Nephron progenitor cell (in vitro differentiated cells): ENCODE measurements around the gene SPPL3.

Experiments used
- DNase-seq: peaks from one replicate; pipeline ENCODE4 v3.0.0; 2021
- H3K27ac Mint-ChIP-seq: 2 replicates; pipeline ENCODE4 v1.8.0; 2021; ENCODE audit warnings: mild to moderate bottlenecking, moderate library complexity, mixed read lengths
- H3K27me3 Mint-ChIP-seq: 2 replicates; pipeline ENCODE4 v1.8.0; 2021; ENCODE audit warnings: mild to moderate bottlenecking, low read depth, mixed read lengths; ENCODE audit not compliant: poor library complexity
- H3K36me3 Mint-ChIP-seq: 2 replicates; pipeline ENCODE4 v1.8.0; 2021; ENCODE audit warnings: low read depth, mixed read lengths
- H3K4me1 Mint-ChIP-seq: 2 replicates; pipeline ENCODE4 v1.8.0; 2021; ENCODE audit warnings: mixed read lengths
- H3K4me3 Mint-ChIP-seq: 2 replicates; pipeline ENCODE4 v1.8.0; 2021; ENCODE audit warnings: mild to moderate bottlenecking, moderate library complexity, mixed read lengths
- H3K9me3 Mint-ChIP-seq: 2 replicates; pipeline ENCODE4 v1.8.0; 2021; ENCODE audit warnings: mild to moderate bottlenecking, moderate library complexity, mixed read lengths
- CTCF ChIP-seq: fragments of 200-600 bp; sonication (generic); IDR thresholded peaks from 2 replicates; pipeline ENCODE4 v1.5.0; 2021; ENCODE audit warnings: antibody characterized with exemption

SPPL3 gene

DNA sequence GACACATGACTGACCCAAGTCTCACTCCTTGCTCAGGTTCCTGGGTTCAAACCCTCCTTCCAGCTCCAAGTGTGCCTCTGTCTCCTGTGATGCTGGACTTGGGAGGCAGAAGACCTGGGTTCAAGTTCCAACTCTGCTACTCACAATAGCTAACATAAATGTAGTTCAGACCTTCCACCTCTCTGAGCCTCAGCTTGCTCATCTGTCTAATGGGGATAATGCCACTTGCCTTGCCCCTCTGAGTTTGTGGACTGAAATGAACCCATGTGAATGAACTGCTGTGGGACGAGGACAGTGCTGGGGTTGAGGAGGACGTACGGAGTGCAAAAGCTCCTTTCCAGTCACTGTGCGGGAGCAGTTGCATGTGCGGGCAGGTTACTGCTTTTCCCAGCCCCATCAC is 137.6 kb downstream of the SPPL3 start:
- Mint-ChIP-seq H3K4me3 (no peak overlapping the region), H3K27me3 (no peaks in the 10 kb centered on the region), H3K9me3 (no peaks in the 10 kb centered on the region), H3K36me3 (peaks cover 84% of the 10 kb centered on the region), H3K27ac (peak overlapping the region; percentile 17), H3K4me1 (peaks cover 32% of the 10 kb centered on the region)
- TF ChIP-seq CTCF: no peak
- no peak for DNase-seq

DNA sequence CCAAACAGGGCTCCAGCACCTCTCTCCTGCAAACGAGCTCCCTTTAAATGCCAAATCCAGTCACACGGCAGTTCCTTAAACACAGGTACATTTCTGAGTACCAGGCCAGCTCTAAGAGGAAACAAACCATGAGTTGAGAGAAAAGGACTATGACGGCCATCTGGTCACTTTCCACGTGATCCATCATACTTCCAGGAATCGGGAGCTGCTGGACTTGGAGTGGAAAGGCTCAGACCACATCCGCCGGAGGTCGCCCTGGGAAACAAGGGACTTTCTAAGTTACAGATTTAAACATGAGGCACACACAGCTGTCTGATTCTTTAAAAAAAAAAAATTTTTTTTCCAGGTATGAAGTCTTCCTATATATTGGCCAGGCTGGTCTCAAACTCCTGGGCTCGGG is 139.3 kb downstream of the SPPL3 start:
- Mint-ChIP-seq H3K27me3 (no peaks in the 10 kb centered on the region), H3K4me3 (no peak overlapping the region), H3K4me1 (peaks cover 34% of the 10 kb centered on the region), H3K27ac (no peak overlapping the region), H3K9me3 (no peaks in the 10 kb centered on the region), H3K36me3 (peaks cover 78% of the 10 kb centered on the region)
- TF ChIP-seq CTCF: no peak
- no peak for DNase-seq

DNA sequence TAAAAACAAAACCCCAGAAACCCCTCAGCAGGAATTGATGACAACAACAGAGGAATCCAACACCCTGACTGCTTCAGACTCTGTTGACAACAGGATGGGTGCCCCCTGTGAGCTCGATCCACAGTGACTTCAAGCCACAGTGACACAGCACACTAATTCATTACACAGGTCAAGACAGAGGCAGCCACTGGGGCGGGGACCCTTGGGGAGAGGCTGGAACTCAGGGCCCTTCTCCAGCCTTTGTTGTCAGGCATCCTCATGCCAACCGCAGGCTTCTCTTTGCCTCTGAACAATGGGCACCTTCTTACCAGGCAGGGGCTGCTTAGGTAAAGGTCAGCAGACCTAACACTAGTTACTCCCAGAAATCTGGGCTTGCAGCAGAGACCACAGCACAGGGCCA is 140.9 kb downstream of the SPPL3 start:
- no peaks in the 10 kb centered on the region for H3K9me3 Mint-ChIP-seq
- no peak for DNase-seq
- no peaks in the 10 kb centered on the region for H3K27me3 Mint-ChIP-seq
- peaks cover 72% of the 10 kb centered on the region for H3K36me3 Mint-ChIP-seq
- no peak for TF ChIP-seq CTCF
- peaks cover 46% of the 10 kb centered on the region for H3K4me1 Mint-ChIP-seq
- no peak overlapping the region for H3K4me3 Mint-ChIP-seq
- peak overlapping the region; percentile 98 for H3K27ac Mint-ChIP-seq

GRCh38 chr12:120762086-120762485 is 142.1 kb downstream of the SPPL3 start:
- Mint-ChIP-seq H3K9me3 (no peaks in the 10 kb centered on the region), H3K36me3 (peaks cover 60% of the 10 kb centered on the region), H3K4me1 (peaks cover 46% of the 10 kb centered on the region), H3K4me3 (no peak overlapping the region), H3K27me3 (no peaks in the 10 kb centered on the region), H3K27ac (peak overlapping the region; percentile 97)
- no peak for DNase-seq
- TF ChIP-seq CTCF: no peak

- no peak for DNase-seq
- peaks cover 55% of the 10 kb centered on the region for H3K36me3 Mint-ChIP-seq
- H3K4me3 Mint-ChIP-seq: peak overlapping the region; percentile 20
- no peaks in the 10 kb centered on the region for H3K9me3 Mint-ChIP-seq
- H3K27me3 Mint-ChIP-seq: no peaks in the 10 kb centered on the region
- H3K27ac Mint-ChIP-seq: peak overlapping the region; percentile 97
- no peak for TF ChIP-seq CTCF
- peaks cover 46% of the 10 kb centered on the region for H3K4me1 Mint-ChIP-seq
These were observed 142.6 kb downstream of the SPPL3 start for GRCh38 chr12:120761519-120761934.

GRCh38 chr12:120760349-120761254 is 143.6 kb downstream of the SPPL3 start:
- H3K9me3 Mint-ChIP-seq: peaks cover 4% of the 10 kb centered on the region
- peaks cover 46% of the 10 kb centered on the region for H3K4me1 Mint-ChIP-seq
- peak overlapping the region; percentile 97 for H3K27ac Mint-ChIP-seq
- no peak for TF ChIP-seq CTCF
- peak overlapping the region; percentile 20 for H3K4me3 Mint-ChIP-seq
- peaks cover 46% of the 10 kb centered on the region for H3K36me3 Mint-ChIP-seq
- DNase-seq: no peak
- H3K27me3 Mint-ChIP-seq: no peaks in the 10 kb centered on the region
